Gastroesophageal sphincter (tissue), 4 donors: Measurements from ENCODE around the gene TNK1. TPM values are rescaled to one million over a fixed set of nuclear protein-coding genes. Genes with fewer than 3 reads are reported as not detected.

Experiments
- ATAC-seq: fragments of 150-250 bp; one replicate; pipeline ENCODE4 v1.9.1; 2016; ENCODE audit warnings: mild to moderate bottlenecking, moderate library complexity
- H3K27ac ChIP-seq, 4 donors: fragments of 200-600 bp; sonication (generic) in 3 of 4; 1 replicate in 3 of 4; 2 replicates in 1 of 4; pipeline ENCODE4 v1.5.1; 2016 to 2019
- H3K27me3 ChIP-seq: fragments of 200-600 bp; sonication (generic); one replicate; pipeline ENCODE4 v1.5.1; 2019
- H3K36me3 ChIP-seq, 2 donors: fragments of 200-600 bp; sonication (generic); one replicate each; pipeline ENCODE4 v1.5.1; 2019; ENCODE audit warnings: control low read depth in 1 of 2
- H3K4me1 ChIP-seq, 3 donors: fragments of 200-600 bp; sonication (generic); 1 replicate in 2 of 3; 2 replicates in 1 of 3; pipeline ENCODE4 v1.5.1; 2016 to 2019; ENCODE audit warnings: control low read depth in 2 of 3
- H3K4me3 ChIP-seq, 2 donors: fragments of 200-600 bp; sonication (generic); one replicate each; pipeline ENCODE4 v1.5.1; 2019; ENCODE audit warnings: mild to moderate bottlenecking in 1 of 2, moderate library complexity in 1 of 2
- H3K9me3 ChIP-seq, 3 donors: fragments of 200-600 bp; sonication (generic); one replicate each; pipeline ENCODE4 v1.5.1; 2017 to 2019; ENCODE audit warnings: control low read depth in 2 of 3
- EP300 ChIP-seq: sonication (generic); formaldehyde crosslinking; IDR thresholded peaks from one replicate; pipeline ENCODE4 v1.6.1; 2017; ENCODE audit warnings: antibody characterized with exemption, mild to moderate bottlenecking
- POLR2A ChIP-seq, 2 donors: fragments of 450-650 bp; IDR thresholded peaks; one replicate each; pipeline ENCODE4 v1.6.1; 2017; ENCODE audit warnings: antibody characterized with exemption in 2 of 2, mild to moderate bottlenecking in 2 of 2, moderate library complexity in 1 of 2
- POLR2AphosphoS5 ChIP-seq: sonication (generic); formaldehyde crosslinking; IDR thresholded peaks from one replicate; pipeline ENCODE4 v1.6.1; 2017; ENCODE audit warnings: antibody characterized with exemption
- WGBS, 2 donors: methylation state at CpG; one replicate each; pipeline ENCODE4 v1.1.5; 2018; ENCODE audit warnings: low coverage in 1 of 2; 5-methylcytosine and 5-hydroxymethylcytosine counted together
- total RNA-seq, 4 donors: library from RNA; depleted of rRNA; stranded (reverse); fragments of >200 nt; gene quantifications; one replicate each; pipeline ENCODE4 v1.1.0, GENCODE V29; 2016
- TF ChIP-seq, protein P1 (sequence below), 4 experiments: fragments of 200-600 bp in 2 of 4; fragments of 450-650 bp in 2 of 4; sonication (generic) in 1 of 4; IDR thresholded peaks; one replicate each; pipeline ENCODE4 v1.5.1; 2017 to 2019; ENCODE audit warnings: antibody characterized with exemption in 4 of 4, mild to moderate bottlenecking in 2 of 4, moderate library complexity in 2 of 4

Gene TNK1
- total RNA-seq, 4 donors from 2014 or later: 2.0 to 4.4 (median 3.5) TPM

DNA sequence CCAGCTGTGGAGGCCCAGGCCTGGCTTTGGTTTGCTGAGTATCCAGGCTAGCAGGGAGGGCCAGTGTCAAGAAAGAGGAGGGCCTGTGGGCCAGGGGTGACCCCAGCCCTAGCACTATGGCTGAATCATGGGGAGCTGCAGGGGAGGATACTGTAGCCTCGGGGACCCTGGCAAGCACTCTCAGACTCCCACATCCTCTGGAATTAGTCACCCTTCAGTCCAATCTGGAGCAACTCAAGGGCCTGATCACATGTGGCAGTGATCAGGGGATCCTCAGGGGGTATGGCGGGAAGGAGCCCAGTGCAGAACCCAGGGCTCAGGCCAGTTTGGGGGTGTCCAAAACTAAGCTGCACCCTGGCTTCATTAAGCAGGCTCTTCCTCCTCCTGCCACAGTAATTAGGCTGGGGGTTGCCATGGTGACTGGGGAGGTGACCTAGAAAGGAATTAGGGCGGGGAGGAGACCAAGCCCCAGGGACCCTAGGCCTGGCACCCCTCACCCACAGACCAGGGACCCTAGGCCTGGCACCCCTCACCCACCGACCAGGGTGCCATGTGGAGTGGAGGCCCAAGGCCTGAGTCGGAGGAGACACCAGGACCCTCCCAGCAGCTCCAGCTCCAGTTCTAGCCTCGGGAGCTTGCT is 32.6 kb downstream of the TNK1 start:
- 60% methylated on average over 1 of the region's 6 CpGs; no CpG with 5 or more reads in 1 of the 2 donors for WGBS, 2 donors
- no peak for ATAC-seq
- no peaks in the 10 kb centered on the region for H3K9me3 ChIP-seq
- no peak for TF ChIP-seq POLR2A (IDR thresholded peaks at IDR 0.05)
- TF ChIP-seq EP300: no peak
- TF ChIP-seq POLR2AphosphoS5: no peak
- TF ChIP-seq, protein P1, sequence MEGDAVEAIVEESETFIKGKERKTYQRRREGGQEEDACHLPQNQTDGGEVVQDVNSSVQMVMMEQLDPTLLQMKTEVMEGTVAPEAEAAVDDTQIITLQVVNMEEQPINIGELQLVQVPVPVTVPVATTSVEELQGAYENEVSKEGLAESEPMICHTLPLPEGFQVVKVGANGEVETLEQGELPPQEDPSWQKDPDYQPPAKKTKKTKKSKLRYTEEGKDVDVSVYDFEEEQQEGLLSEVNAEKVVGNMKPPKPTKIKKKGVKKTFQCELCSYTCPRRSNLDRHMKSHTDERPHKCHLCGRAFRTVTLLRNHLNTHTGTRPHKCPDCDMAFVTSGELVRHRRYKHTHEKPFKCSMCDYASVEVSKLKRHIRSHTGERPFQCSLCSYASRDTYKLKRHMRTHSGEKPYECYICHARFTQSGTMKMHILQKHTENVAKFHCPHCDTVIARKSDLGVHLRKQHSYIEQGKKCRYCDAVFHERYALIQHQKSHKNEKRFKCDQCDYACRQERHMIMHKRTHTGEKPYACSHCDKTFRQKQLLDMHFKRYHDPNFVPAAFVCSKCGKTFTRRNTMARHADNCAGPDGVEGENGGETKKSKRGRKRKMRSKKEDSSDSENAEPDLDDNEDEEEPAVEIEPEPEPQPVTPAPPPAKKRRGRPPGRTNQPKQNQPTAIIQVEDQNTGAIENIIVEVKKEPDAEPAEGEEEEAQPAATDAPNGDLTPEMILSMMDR (IDR thresholded peaks at IDR 0.05): no peak
- H3K4me3 ChIP-seq: no peak overlapping the region
- H3K27me3 ChIP-seq: no peaks in the 10 kb centered on the region
- peaks cover 0 to 66% of the 10 kb centered on the region in 2 donors for H3K36me3 ChIP-seq
- H3K27ac ChIP-seq: no peak overlapping the region
- no peaks in the 10 kb centered on the region for H3K4me1 ChIP-seq

DNA sequence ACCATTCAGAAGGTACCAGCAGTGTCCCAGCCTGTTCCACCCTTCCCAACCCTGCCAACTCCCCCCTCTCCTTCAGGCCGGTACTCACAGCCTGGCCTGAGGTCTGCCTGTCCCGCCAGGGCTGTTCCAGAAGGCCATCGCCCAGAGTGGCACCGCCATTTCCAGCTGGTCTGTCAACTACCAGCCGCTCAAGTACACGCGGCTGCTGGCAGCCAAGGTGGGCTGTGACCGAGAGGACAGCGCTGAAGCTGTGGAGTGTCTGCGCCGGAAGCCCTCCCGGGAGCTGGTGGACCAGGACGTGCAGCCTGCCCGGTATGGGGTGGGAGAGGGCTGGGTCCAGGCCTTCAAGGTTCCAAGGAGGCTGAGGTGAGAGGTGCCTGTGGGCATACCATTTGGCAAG is 33.9 kb downstream of the TNK1 start:
- no CpG with 5 or more reads among the region's 14 CpGs for WGBS, 2 donors
- no peak overlapping the region for H3K27ac ChIP-seq
- no peaks in the 10 kb centered on the region for H3K4me1 ChIP-seq
- no peak overlapping the region for H3K4me3 ChIP-seq
- TF ChIP-seq, protein P1 (IDR thresholded peaks at IDR 0.05): no peak
- TF ChIP-seq POLR2AphosphoS5 (no peak), POLR2A (IDR thresholded peaks at IDR 0.05) (no peak), EP300 (no peak)
- ATAC-seq: no peak
- H3K36me3 ChIP-seq: peaks cover 0 to 53% of the 10 kb centered on the region in 2 donors
- peaks cover 4% of the 10 kb centered on the region for H3K27me3 ChIP-seq
- no peaks in the 10 kb centered on the region for H3K9me3 ChIP-seq

DNA sequence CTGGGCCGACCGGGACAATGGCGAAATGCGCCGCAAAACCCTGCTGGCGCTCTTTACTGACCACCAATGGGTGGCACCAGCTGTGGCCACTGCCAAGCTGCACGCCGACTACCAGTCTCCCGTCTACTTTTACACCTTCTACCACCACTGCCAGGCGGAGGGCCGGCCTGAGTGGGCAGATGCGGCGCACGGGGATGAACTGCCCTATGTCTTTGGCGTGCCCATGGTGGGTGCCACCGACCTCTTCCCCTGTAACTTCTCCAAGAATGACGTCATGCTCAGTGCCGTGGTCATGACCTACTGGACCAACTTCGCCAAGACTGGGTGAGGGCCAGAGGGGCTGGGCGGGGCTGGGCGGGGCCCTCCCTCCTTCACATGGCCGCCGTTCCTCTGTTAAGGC is 34.9 kb downstream of the TNK1 start:
- Histone ChIP-seq H3K9me3 (no peaks in the 10 kb centered on the region), H3K36me3 (peaks cover 0 to 43% of the 10 kb centered on the region in 2 donors), H3K27ac (no peak overlapping the region), H3K4me3 (no peak overlapping the region), H3K4me1 (no peaks in the 10 kb centered on the region), H3K27me3 (peaks cover 14% of the 10 kb centered on the region)
- TF ChIP-seq EP300: no peak
- TF ChIP-seq, protein P1 (IDR thresholded peaks at IDR 0.05): no peak
- TF ChIP-seq POLR2A (IDR thresholded peaks at IDR 0.05): no peak
- no peak for TF ChIP-seq POLR2AphosphoS5
- WGBS, 2 donors: 73 to 92% methylated on average over 3 to 12 of the region's 23 CpGs
- ATAC-seq: no peak

DNA sequence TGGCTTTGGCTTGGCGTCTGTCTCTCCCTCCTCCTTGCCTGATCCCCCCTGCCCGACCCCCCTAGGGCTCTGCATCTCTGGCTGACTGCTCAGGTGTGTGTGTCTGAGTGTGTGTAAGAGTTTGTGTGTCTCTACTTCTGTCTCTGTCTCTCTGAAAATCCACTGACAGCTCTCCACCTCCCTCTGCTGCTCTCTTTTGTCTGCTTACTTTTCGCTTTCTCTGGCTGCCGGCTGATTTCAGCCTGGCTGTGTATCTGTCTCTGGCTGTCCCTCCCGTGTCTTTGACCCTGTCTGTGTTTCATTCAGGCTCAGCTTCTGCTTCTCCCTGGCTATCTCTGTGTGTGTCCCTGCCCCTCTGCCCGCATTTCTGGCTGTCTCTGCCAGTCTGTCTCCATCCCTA is 35.4 kb downstream of the TNK1 start:
- WGBS, 2 donors: 53 to 66% methylated on average over 4 to 6 of the region's 6 CpGs
- Histone ChIP-seq H3K4me1 (no peaks in the 10 kb centered on the region), H3K9me3 (no peaks in the 10 kb centered on the region), H3K27ac (no peak overlapping the region), H3K27me3 (peaks cover 16% of the 10 kb centered on the region), H3K36me3 (peaks cover 0 to 41% of the 10 kb centered on the region in 2 donors), H3K4me3 (no peak overlapping the region)
- no peak for ATAC-seq
- TF ChIP-seq, protein P1 (IDR thresholded peaks at IDR 0.05): no peak
- TF ChIP-seq EP300 (no peak), POLR2AphosphoS5 (no peak), POLR2A (IDR thresholded peaks at IDR 0.05) (no peak)

DNA sequence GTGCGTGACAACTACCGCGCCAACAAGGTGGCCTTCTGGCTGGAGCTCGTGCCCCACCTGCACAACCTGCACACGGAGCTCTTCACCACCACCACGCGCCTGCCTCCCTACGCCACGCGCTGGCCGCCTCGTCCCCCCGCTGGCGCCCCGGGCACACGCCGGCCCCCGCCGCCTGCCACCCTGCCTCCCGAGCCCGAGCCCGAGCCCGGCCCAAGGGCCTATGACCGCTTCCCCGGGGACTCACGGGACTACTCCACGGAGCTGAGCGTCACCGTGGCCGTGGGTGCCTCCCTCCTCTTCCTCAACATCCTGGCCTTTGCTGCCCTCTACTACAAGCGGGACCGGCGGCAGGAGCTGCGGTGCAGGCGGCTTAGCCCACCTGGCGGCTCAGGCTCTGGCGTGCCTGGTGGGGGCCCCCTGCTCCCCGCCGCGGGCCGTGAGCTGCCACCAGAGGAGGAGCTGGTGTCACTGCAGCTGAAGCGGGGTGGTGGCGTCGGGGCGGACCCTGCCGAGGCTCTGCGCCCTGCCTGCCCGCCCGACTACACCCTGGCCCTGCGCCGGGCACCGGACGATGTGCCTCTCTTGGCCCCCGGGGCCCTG is 36.3 kb downstream of the TNK1 start:
- Histone ChIP-seq H3K27ac (no peak overlapping the region), H3K36me3 (peaks cover 0 to 41% of the 10 kb centered on the region in 2 donors), H3K27me3 (peaks cover 16% of the 10 kb centered on the region), H3K9me3 (no peaks in the 10 kb centered on the region), H3K4me3 (no peak overlapping the region), H3K4me1 (no peaks in the 10 kb centered on the region)
- TF ChIP-seq POLR2A (IDR thresholded peaks at IDR 0.05) (no peak), EP300 (no peak)
- 87% methylated on average over 7 of the region's 54 CpGs; no CpG with 5 or more reads in 1 of the 2 donors for WGBS, 2 donors
- ATAC-seq: no peak
